DOHH2 (cell line): Measurements from ENCODE around the gene PTPRS.

Source experiments
- EZH2phosphoT487 ChIP-seq: fragments of 200-600 bp; sonication (generic); IDR thresholded peaks from 2 replicates; pipeline ENCODE4 v1.6.1; 2017; ENCODE audit warnings: borderline replicate concordance, mild to moderate bottlenecking, antibody characterized with exemption, low read length, moderate library complexity, mixed read lengths
- TF ChIP-seq, protein P1 (sequence below): fragments of 200-600 bp; sonication (generic); IDR thresholded peaks from one replicate; pipeline ENCODE4 v1.5.1; 2014; ENCODE audit warnings: antibody characterized with exemption, mild to moderate bottlenecking, low read depth, low read length; ENCODE audit not compliant: poor library complexity, severe bottlenecking

GRCh38 chr19:5298471-5298901 lies 42.1 kb downstream of the PTPRS start:
- TF ChIP-seq, protein P1, sequence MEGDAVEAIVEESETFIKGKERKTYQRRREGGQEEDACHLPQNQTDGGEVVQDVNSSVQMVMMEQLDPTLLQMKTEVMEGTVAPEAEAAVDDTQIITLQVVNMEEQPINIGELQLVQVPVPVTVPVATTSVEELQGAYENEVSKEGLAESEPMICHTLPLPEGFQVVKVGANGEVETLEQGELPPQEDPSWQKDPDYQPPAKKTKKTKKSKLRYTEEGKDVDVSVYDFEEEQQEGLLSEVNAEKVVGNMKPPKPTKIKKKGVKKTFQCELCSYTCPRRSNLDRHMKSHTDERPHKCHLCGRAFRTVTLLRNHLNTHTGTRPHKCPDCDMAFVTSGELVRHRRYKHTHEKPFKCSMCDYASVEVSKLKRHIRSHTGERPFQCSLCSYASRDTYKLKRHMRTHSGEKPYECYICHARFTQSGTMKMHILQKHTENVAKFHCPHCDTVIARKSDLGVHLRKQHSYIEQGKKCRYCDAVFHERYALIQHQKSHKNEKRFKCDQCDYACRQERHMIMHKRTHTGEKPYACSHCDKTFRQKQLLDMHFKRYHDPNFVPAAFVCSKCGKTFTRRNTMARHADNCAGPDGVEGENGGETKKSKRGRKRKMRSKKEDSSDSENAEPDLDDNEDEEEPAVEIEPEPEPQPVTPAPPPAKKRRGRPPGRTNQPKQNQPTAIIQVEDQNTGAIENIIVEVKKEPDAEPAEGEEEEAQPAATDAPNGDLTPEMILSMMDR, result no peak
- no peak for TF ChIP-seq EZH2phosphoT487
